Measurements from ENCODE around the gene LAMTOR2.
"Not testable (repeated sequence)": the region's sequence is repeated elsewhere in the genome, so short reads cannot be mapped to it uniquely, and the experiment has no call there.

Gene LAMTOR2

GRCh38 chr1:156054500-156055280 is at the start of gene LAMTOR2:
LAMTOR2 (plus strand) TSS chr1:156054782; CDS start chr1:156054890, 108 bp downstream.
- in situ Hi-C loops (cut with HindIII; ENCODE audit: low sequenced_read_pairs): no loop called here

GRCh38 chr1:156004843-156005584 is 49.6 kb upstream of the LAMTOR2 start:
- in situ Hi-C loops (cut with HindIII; ENCODE audit: low sequenced_read_pairs): no loop called here

- in situ Hi-C loops (cut with HindIII; ENCODE audit: low sequenced_read_pairs): no loop called here
Measured at GRCh38 chr1:156006666-156007376, 47.8 kb upstream of the LAMTOR2 start.

GRCh38 chr1:156009404-156009803 is 45.2 kb upstream of the LAMTOR2 start:
- in situ Hi-C loops (cut with HindIII; ENCODE audit: low sequenced_read_pairs): no loop called here

- in situ Hi-C loops (cut with HindIII; ENCODE audit: low sequenced_read_pairs): no loop called here
Measured at GRCh38 chr1:156012051-156012817, 42.3 kb upstream of the LAMTOR2 start.

GRCh38 chr1:156014829-156015228 is 39.8 kb upstream of the LAMTOR2 start:
- in situ Hi-C loops (cut with HindIII; ENCODE audit: low sequenced_read_pairs): no loop called here

GRCh38 chr1:156019946-156020292 is 34.7 kb upstream of the LAMTOR2 start:
- in situ Hi-C loops (cut with HindIII; ENCODE audit: low sequenced_read_pairs): no loop called here

GRCh38 chr1:156020293-156021092 is 34.1 kb upstream of the LAMTOR2 start, which contains the start of gene SSR2:
SSR2 (minus strand) TSS chr1:156020951; CDS start chr1:156020167, 784 bp downstream.
- in situ Hi-C loops (cut with HindIII; ENCODE audit: low sequenced_read_pairs): no loop called here

- in situ Hi-C loops (cut with HindIII; ENCODE audit: low sequenced_read_pairs): no loop called here
Measured at GRCh38 chr1:156021093-156021428, 33.5 kb upstream of the LAMTOR2 start.

- in situ Hi-C loops (cut with HindIII; ENCODE audit: low sequenced_read_pairs): no loop called here
Measured at GRCh38 chr1:156021954-156022353, 32.6 kb upstream of the LAMTOR2 start.

GRCh38 chr1:156024801-156025200 is 29.8 kb upstream of the LAMTOR2 start:
- in situ Hi-C loops (cut with HindIII; ENCODE audit: low sequenced_read_pairs): no loop called here

- in situ Hi-C loops (cut with HindIII; ENCODE audit: low sequenced_read_pairs): no loop called here
Measured at GRCh38 chr1:156025876-156026275, 28.7 kb upstream of the LAMTOR2 start.

- in situ Hi-C loops (cut with HindIII; ENCODE audit: low sequenced_read_pairs): no loop called here
Measured at GRCh38 chr1:156026588-156026987, 28.0 kb upstream of the LAMTOR2 start.

GRCh38 chr1:156033011-156033410 is 21.6 kb upstream of the LAMTOR2 start:
- in situ Hi-C loops (cut with HindIII; ENCODE audit: low sequenced_read_pairs): no loop called here

- in situ Hi-C loops (cut with HindIII; ENCODE audit: low sequenced_read_pairs): not testable (repeated sequence)
Measured at GRCh38 chr1:156034991-156035390, 19.6 kb upstream of the LAMTOR2 start.

- in situ Hi-C loops (cut with HindIII; ENCODE audit: low sequenced_read_pairs): no loop called here
Measured at GRCh38 chr1:156042828-156043227, 11.8 kb upstream of the LAMTOR2 start.

GRCh38 chr1:156045076-156045475 is 9.5 kb upstream of the LAMTOR2 start:
- in situ Hi-C loops (cut with HindIII; ENCODE audit: low sequenced_read_pairs): no loop called here

- in situ Hi-C loops (cut with HindIII; ENCODE audit: low sequenced_read_pairs): no loop called here
Measured at GRCh38 chr1:156048663-156049258, 5.8 kb upstream of the LAMTOR2 start.

GRCh38 chr1:156050376-156050775 is 4.2 kb upstream of the LAMTOR2 start:
- in situ Hi-C loops (cut with HindIII; ENCODE audit: low sequenced_read_pairs): no loop called here
